GM21390 (cell line): ENCODE data around the gene PARD3.
"Not testable (repeated sequence)": the region's sequence is repeated elsewhere in the genome, so short reads cannot be mapped to it uniquely, and the experiment has no call there.

Experiments
- ATAC-seq: cut with Tn5 transposase; IDR thresholded peaks from one replicate; pipeline ENCODE4 v1.9.1; 2021; ENCODE audit not compliant: unreplicated experiment

The PARD3 gene

DNA sequence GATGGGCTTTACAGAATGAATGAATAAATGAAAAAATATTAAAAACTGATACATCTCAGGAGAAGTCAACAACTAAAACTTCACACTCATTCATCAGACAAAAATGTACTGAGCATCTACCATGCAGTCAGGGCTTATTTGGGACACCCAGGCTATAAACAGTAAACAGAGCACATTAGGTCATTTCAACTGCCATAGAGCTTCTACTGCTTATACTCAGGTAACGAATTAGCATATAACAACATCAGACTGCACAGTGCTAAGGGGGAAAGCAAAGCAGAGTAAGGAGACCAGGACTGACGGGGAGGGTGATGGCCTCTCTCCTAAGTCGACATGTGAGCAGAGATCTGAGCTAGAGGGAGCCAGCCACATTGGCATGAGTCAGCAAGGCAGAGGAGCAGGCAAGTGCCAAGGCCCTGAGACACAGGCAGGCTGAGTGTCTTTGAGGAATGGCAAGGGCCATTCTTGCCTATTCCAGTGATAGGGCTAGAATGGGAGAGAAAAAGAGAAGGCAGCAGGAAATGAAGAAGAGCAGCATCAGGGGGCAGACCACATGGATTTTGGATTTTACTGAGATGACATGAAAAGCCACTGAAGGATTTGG, 528.9 kb downstream of the PARD3 start:
- no peak for ATAC-seq

DNA sequence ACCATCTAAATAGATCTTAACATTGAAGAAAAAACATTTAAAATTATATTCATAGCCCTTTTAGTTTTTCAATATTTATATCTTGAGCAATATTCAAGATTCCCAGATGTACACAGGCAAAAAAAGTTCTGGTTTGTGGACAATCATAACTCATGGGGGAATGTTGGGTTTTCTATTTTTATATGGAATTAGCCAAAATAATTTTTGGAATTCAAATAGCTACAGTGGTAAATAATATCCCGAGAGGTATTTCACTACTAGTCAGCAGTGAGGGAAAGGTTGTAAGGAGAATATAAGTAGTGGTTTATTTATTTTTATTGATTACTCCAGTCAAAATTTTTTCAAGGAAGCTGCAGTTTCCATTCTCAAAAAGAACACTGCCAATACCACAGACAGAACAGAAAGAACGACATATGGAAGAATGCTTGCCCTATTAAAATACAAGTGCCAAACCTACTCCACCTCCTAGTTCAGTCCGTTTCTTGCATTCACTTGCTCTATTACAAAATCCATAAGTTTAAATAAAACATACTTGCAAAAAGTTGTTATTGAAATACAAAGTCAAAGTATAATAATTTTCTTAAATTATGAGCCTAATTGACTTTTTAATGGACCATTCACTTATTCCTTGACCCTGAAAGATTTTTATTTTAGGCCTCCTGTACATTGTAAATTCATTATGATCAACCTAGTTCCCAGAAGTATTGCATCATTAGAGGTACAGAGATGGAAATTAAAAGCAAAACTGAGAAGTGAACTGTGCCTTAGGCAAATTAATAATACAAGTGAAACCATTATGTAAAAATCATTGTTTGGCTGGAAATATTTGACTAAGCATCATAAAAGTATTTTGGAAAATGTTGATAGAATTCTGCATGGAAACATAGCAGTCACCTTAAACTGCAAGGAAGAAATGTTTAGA, 533.2 kb downstream of the PARD3 start:
- ATAC-seq: no peak

GRCh38 chr10:34280599-34281374, 534.3 kb downstream of the PARD3 start:
- no peak for ATAC-seq

GRCh38 chr10:34275626-34276130, 539.4 kb downstream of the PARD3 start:
- ATAC-seq: no peak

- no peak for ATAC-seq
Measured at GRCh38 chr10:34274906-34275305, 540.2 kb downstream of the PARD3 start.

DNA sequence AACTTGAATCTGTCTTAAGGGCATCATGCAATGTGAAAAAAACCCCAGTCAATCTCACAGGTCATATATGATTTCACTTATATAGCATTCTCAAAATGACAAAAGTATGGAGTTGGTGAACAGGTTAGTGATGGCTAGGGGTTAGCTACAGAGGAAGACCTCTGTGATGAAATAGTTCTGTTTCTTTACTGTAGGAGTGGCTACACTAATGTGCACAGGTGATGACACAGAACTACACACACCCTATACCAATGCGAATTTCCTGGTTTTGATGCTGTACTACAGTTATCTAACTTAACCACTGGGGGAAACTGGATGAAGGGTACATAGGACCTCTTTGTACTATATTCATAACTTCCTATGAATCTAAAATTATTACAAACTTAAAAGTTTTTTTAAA, 541.8 kb downstream of the PARD3 start:
- no peak for ATAC-seq

GRCh38 chr10:34272316-34272715, 542.8 kb downstream of the PARD3 start:
- no peak for ATAC-seq

- not testable (repeated sequence) for ATAC-seq
Measured at GRCh38 chr10:34268410-34268809, 546.7 kb downstream of the PARD3 start.

DNA sequence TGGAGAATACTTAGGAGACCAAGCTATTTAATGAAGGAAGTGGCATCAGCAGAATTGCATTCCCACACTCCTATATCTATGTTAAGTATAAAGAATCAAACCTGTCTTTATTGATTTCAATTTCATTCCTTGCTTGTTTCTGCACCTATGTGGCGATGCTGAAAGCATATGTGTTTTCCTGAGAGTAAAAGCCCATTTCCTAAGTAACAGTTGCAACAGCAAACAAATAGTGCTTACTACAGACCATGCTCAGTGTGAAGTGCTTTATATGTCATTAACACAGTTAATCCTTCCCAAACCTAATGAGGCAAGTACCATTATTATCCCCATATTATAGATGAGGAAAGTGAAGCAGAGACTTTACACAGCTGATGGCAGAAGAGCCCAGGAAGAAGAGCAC, 552.1 kb downstream of the PARD3 start:
- no peak for ATAC-seq

- no peak for ATAC-seq
Measured at GRCh38 chr10:34260904-34261303, 554.2 kb downstream of the PARD3 start.

- no peak for ATAC-seq
Measured at GRCh38 chr10:34256216-34256615, 558.9 kb downstream of the PARD3 start.

DNA sequence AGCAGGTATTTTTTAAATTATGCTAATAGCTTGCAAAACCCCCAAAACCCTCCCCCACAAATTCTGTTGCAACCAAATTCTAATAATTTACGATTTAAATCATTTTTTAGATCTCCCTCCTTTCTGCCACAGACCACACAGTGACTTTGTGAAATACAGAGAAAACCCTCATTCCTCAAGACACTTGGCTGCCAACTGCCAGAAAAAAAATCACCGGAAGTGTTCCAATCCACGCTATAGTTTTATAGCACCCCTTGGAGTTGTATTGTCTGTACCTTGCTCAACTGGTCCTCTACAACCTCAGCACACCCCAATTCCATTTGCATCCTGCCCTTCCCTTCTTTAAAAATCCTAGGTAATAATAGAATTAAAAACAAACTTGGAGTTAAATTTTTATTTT, 560.1 kb downstream of the PARD3 start:
- no peak for ATAC-seq

GRCh38 chr10:34254596-34254995, 560.5 kb downstream of the PARD3 start:
- no peak for ATAC-seq

GRCh38 chr10:34252111-34252510, 563.0 kb downstream of the PARD3 start:
- no peak for ATAC-seq

- no peak for ATAC-seq
Measured at GRCh38 chr10:34251177-34251576, 563.9 kb downstream of the PARD3 start.

DNA sequence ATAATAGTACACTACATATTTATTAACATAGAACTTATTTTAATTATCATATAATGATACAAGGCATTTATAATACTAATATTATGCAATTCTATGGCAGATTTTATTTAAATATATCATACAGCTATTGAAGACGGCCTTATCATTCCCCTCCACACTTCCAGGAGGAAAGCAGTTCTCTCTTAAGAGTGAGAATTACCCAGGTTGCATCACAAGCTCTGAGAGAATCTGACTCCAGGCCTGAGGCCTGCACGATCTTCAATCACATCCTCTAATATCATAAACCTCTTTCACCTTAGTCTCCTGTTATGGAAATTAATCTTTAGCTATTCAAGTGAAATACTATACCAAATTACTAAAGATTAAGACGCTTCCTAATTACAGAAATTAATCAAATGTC, 564.4 kb downstream of the PARD3 start:
- no peak for ATAC-seq

DNA sequence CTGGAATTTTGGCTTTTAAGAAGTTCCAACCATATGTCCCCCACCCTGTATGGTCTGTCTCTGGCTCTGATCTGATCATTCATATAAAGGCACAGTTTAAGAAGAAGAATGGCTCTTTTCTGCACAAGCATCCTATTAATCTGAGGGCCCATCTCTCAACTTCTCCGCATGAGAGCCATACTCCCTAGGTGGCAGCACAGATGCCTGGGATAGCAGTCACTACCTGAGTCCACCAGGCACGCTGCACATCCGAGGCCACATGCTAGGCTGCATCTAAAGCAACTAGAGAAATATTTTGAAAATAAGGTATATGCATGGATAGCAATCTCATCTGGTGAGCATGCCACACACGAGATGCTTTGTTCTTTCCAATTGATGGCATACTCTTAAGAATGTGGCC, 565.5 kb downstream of the PARD3 start:
- no peak for ATAC-seq

DNA sequence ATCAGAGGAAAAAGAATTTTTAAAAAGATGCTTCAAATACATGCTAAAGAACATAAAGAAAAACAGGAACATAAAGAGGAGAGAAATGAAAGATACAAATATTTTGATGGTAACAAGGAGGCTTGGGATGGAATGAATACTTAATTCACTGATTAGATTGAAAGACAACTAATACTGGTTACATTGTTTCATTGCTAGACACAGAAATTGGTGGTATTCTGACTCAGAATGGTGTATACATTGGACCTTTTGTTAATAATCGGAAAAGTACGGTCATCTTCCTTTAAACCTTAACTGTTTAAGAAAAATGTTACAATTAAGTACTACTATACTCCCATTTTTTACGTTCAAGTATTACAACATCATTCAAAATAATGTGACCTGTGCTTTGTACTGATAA, 567.5 kb downstream of the PARD3 start:
- no peak for ATAC-seq

DNA sequence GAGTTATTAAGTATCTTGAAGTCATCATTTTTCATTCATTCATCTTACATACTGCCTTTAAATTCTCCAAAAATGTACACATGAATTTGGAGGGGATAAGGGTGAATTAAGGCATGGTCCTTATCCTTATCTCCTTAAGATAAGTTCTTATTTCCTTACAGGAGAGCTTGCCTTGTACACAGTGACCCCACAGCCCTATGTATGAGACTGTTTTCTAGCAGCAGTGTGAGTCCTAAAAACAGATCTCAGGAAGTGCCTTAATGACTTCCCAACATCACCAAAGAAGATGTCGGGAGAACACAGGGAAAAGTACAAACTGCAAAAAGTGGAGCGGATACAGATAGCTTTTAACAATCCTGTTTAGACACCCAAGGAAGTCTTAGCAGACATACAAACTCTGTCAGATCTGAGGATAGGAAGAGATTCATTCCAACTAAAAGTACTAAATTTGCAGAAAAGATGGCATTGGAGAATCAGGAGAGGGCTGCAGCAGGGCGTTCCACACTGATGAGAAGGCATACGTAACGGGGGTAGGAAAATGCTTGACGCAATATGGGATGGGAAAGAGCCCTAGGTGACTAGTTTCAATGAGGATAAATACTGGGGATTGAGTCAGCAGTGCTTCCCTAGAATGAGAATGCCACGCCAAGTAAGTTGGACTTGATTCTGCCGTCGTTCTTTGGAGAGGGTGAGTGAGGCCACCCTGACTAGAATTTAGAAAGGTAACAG, 570.2 kb downstream of the PARD3 start:
- no peak for ATAC-seq

DNA sequence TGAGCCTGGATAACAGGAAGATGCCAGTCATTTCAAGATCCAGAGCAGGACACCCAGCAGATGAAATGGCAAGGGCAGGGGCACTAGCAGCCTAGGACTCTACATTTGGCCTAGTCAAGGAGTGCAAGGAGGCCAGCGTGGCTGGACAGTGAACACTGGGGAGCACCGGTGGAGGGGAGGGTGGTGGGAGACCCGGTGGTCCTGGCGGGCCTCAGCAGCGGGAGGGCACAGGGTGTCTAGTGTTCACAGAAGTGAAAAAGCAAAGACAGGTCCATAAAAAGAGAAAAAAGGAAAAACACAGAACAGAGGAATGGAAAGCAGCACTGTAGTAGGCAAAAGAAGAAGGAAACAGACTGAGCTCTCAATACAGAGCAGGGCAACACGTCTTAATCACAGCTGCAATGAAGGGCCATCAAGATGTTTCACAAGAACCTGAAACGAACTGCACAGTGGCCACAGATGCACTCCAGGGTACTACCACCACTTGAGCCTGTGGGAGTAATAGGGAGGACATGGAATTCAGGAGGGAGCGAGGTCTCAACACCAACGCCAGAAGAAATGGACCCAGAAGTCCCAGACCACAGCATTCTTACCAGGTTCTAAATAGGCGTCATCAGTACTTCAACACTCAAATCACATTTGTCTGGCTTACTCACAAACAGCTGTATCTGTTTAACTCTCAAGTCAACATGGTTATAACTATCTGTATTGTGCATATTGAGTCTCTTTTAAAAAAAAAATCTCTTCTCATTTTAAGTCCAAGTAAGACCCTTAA, 573.7 kb downstream of the PARD3 start:
- ATAC-seq: no peak
